GM18502 (cell line): ENCODE data around the gene MRPL54.
A peak's percentile ranks its signal among the peaks of the same experiment; 100 is the strongest.

Experiments
- ATAC-seq: cut with Tn5 transposase; IDR thresholded peaks from one replicate; pipeline ENCODE4 v1.9.1; 2021; ENCODE audit warnings: mild to moderate bottlenecking; ENCODE audit not compliant: unreplicated experiment, poor library complexity

MRPL54 gene

GRCh38 chr19:3762501-3763459 is at the start of gene MRPL54:
Gene MRPL54 (plus strand): TSS chr19:3762682. CDS start chr19:3762701, 19 bp downstream.
- ATAC-seq = peak; percentile 75

DNA sequence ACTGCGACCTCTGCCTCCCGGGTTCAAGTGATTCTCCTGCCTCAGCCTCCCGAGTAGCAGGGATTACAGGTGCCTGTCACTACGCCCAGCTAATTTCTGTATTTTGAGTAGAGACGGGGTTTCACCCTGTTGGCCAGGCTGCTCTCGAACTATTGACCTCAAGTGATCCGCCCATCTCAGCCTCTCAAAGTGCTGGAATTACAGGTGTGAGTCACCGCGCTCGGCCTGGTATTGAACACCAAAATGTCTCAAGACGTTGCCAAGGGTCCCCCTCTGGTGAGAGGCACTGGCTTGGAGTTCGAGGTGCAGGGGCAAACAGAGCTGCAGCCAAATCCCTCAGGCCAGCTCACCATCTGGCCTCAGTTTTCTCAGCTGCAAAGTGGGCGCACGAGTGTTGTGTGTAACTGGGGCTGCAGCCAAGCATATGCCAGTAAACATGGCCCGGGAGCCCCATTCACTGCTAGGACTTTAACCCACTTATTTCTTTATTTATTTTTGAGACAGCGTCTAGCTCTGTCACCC is 46.3 kb upstream of the MRPL54 start:
- no peak for ATAC-seq

DNA sequence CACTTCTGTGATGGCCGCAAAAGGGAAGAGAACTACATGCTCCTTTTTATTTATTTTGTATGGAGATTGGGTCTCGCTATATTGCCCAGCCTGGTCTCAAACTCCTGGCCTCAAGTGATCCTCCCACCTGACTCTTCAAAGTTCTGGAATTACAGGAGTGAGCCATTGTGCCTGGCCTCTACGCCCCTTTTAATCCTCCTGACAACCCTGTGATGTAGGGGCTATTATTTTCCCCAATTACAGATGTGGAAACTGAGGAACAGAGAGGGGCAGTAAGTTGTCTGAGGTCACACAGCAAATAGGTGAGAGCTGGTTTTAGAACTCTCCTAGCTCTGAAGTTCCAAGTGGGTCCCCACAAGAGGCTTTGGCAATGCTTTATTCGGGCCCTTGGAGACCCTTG is 42.6 kb upstream of the MRPL54 start:
- no peak for ATAC-seq

DNA sequence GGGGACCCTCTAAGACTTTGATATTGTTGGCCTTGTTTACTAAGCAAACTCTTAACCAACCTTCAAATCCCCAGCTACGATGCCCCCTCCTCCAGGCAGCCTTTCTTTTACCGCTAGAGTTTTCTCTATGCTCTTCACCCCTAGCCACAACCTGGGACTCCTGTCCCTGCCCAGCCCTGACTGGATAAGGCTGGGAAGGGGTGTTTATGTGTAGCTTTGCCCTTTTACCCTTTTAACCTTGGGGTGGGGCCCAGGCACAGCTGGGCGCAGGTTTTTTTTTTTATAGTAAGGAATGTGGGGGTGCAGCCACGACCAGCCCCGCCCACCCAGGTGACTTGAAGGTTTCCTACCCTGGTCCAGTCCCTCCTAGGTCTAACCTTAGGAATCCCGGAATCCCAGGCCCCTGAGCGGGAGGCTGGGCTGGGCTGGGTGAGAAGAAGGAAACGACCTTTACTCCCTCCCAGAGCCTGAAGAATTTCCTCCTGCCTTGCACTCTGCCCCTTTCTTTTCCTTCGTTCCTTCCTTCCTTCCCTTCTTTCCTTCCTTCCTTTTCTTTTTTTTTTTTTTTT is 42.0 kb upstream of the MRPL54 start:
- ATAC-seq = no peak

GRCh38 chr19:3721131-3721886 is 41.2 kb upstream of the MRPL54 start:
- no peak for ATAC-seq

DNA sequence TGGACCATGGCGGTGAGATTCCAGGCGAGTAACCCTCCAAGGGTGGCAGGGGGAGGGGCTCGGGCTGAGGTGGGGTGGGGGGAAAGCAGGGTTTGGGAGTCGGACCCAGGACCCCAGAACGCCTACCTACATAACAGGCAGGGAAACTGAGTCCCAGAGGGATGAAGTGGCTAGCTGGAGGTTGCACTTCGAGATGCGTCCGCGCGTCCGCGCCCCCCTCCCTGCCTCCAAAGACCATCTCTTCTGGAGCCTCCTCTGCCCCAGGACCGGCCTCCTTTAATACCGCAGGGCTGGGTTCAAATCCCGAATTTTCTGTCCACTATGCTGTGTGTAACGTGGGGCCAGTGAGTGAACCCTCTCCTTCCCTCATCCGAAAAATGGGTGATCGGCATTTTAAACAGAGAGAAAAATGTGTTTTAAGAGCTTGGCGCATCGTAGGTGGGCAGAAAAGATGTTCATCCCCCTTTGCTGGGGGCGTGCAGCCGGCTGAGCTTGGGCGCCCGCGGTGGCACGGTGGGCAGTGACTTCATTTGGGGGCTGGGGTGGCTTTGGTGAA is 40.5 kb upstream of the MRPL54 start:
- ATAC-seq = no peak

DNA sequence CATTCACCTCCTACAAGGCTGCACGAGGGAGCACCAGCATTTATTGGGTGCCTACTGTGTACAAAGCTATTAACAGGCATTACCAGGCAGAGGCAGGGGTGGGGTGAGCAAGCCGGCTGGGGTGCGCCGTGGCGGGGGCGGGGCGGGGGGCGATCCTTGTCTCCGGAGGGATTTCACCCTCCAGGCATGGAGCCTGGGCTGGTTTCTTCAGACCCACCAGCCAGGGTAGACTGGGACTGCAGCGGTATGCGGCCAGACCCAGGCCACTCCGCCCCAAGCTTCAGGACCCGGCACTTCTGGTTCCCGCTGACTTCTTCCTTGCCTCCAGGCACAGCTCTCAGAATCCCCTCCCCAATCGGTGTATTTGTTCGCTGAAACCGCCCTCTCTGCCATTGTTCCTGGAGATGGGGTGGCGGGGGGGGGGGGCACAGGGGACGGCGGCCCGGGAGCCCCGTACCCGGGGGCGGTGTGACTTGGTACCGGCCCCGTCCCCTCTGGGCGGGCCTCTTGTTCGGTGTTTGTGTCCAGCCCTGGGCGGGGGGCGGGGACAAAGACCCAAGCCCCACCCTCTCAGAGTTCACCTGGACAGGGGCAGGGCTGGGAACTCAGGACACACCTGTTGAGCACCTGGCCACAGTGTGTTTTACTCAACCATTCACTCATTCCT is 39.9 kb upstream of the MRPL54 start:
- ATAC-seq = no peak

DNA sequence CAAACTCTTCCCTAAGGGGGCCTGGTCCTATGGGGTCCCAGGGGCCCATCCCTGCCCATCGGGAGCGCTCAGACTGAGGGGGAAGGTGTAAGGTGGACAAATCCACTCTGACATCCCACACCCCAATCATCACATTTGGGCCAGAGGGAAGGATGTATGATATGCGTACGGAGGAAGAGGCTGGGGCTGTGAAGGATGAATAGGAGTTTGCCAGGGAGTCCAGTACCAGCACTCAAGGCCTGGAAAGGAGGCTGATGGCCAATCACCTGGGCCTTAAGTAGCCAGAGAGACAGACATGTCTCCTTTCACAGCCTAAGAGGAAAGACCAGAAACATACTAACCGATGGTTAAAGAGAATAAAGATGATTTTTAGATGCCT is 39.4 kb upstream of the MRPL54 start:
- ATAC-seq = no peak

- no peak for ATAC-seq
Measured at GRCh38 chr19:3723883-3724282, 38.6 kb upstream of the MRPL54 start.

- no peak for ATAC-seq
Measured at GRCh38 chr19:3725121-3725520, 37.4 kb upstream of the MRPL54 start.

- no peak for ATAC-seq
Measured at GRCh38 chr19:3725640-3726310, 36.7 kb upstream of the MRPL54 start.

GRCh38 chr19:3730457-3730958 is 32.0 kb upstream of the MRPL54 start:
- ATAC-seq = no peak

DNA sequence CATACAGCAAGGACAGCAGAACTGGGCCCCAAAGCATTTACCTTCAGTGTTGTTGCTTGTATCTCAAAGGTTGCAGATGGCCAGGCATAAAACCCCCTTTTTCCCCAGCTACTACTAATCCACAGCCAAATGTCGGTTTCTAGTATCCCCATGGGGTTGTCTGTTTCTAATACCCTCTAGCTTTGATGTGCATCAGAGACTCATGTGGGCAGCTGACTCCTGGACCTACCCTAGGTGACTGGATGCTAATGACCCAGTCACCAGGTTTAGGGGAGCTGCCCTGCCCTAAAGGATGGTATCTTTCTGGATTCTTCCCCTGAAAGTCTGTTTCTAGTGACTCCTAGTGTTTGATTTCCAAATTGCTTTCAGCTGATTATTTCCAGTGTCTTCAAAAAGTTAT is 30.4 kb upstream of the MRPL54 start:
- ATAC-seq = no peak

DNA sequence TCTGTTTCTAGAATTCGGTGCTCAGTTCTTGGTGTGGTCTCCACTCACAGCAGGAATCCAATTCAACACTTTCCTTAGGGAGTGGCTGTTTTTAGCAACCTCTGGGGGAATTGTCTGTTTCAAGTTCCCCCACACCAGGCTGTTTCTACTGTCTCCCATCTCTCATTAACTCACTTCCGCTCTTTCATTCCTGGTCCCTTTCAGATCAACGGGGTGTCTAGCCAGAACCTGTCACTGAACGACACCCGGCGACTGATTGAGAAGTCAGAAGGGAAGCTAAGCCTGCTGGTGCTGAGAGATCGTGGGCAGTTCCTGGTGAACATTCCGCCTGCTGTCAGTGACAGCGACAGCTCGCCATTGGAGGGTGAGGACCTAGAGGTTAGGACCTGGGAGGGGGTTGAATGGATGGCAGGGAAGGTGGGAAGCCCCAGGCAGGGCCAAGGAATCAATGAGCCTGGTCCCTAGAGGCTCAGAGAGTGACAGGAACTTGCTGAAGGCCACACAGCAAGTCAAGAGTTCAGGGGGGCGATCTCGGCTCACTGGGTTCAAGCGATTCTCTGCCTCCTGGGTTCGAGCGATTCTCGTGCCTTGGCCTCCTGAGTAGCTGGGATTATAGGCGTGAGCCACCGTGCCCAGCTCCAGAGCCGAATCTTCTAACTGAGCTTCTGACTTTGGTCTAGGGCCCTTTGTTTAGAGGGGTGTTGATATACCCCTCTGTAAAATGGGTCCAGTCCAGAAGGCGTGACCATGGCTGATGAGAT is 28.8 kb upstream of the MRPL54 start:
- no peak for ATAC-seq

GRCh38 chr19:3734310-3734600 is 28.2 kb upstream of the MRPL54 start:
- ATAC-seq = no peak

- ATAC-seq = no peak
Measured at GRCh38 chr19:3736106-3736724, 26.3 kb upstream of the MRPL54 start.

- no peak for ATAC-seq
Measured at GRCh38 chr19:3737487-3738205, 24.8 kb upstream of the MRPL54 start.
